GM12864 (cell line): ENCODE results near the gene ADAMTS16.

ENCODE experiments used
- DNase-seq: peaks from one replicate; pipeline ENCODE4 v3.0.0-alpha.2; 2011; ENCODE audit warnings: low read depth
- H3K4me3 ChIP-seq: 2 replicates; pipeline ENCODE4 v1.5.1; 2011; ENCODE audit warnings: mild to moderate bottlenecking, low read depth, low read length, control low read depth
- CTCF ChIP-seq: IDR thresholded peaks from 2 replicates; pipeline ENCODE4 v1.5.1; 2011; ENCODE audit warnings: low read depth, mild to moderate bottlenecking, moderate library complexity, low read length, control low read depth, inconsistent platforms; ENCODE audit errors: missing control alignments

Gene ADAMTS16

GRCh38 chr5:5331848-5332247, 191.7 kb downstream of the ADAMTS16 start:
- H3K4me3 ChIP-seq = no peak overlapping the region
- DNase-seq = no peak
- no peak for TF ChIP-seq CTCF

DNA sequence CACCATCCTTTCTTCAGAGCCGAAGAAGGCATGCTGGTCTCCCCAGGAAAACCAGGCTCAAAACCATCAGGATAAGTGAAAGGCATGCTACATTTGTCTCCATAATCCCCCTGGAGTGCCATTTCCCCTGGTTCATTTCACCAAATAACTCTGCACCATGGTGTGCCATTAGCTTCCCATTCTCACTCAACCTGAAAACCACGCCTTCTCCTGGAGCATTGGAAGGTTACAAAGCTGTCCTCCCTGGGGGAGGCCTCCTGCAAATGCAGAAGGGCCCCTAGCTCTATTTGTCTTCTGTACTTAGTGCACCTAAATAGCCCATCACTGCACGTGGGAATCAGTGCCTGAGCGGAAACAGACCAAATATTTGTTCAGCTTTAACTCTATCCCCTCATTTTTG, 192.2 kb downstream of the ADAMTS16 start:
- H3K4me3 ChIP-seq = no peak overlapping the region
- DNase-seq = no peak
- TF ChIP-seq CTCF = no peak

DNA sequence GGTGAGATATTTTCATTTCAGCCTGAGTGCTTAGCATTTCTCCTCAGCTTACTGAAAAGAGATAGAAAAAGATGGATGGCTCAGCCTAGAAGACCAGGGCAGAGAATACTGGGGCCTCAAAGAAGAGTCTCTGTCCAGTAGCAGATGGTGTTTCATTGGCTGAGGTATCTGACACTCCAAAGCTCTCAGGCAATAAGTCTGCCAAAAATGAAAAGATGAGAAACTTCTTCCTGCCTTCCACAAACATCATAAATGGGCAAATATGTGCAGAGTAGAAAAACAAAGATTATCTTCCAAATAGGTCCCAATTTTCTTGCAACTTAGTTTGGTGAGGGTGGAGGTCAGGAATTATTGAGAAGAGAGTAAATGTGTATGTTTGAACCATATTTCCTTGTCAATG, 195.0 kb downstream of the ADAMTS16 start:
- no peak for DNase-seq
- no peak for TF ChIP-seq CTCF
- H3K4me3 ChIP-seq = no peak overlapping the region

DNA sequence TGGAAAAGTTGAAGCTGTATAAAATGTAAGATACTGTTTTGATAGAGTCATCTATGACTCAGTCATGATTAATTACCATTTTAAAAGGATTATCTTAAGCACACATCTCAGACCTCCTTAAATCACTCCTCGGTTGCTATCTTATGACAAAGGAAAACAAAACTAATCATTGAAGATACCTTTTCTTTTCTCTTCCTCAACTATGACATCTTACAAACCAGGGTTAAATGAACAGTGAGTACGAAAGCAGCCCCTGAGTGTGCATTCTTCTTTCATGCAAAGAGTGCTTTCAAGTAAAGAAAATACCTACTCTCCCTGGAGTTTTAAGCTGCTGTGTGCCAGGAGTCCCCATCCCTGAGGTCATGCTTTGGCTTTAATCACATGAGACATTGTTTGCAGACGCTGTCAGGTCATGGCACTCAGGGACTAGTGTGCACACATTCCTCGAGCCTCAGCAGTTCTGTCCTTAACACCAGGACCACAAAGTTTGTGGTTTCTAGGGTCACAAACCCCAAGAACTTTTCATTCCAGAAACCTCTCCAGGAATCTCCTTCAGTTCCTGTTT, 195.7 kb downstream of the ADAMTS16 start:
- no peak for TF ChIP-seq CTCF
- H3K4me3 ChIP-seq = no peak overlapping the region
- DNase-seq = no peak

DNA sequence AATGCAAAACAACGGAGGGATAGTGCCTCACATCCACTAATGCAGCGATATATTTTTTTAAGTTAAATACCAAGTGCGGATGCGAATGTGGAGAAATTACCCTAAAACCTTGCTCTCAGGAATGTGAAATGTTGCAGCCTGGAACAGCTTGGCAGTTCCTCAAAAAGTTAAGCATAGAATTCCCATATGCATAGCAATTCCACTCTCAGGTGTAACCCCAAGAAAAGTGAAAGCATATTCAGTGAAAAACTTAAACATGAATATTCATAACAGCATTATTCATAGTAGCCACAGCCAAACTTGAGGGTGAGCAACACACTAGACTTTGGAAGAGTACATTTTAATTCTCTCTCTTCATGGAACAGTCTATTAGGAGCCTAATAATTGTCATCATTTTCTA, 199.1 kb downstream of the ADAMTS16 start:
- no peak overlapping the region for H3K4me3 ChIP-seq
- no peak for TF ChIP-seq CTCF
- DNase-seq = no peak

DNA sequence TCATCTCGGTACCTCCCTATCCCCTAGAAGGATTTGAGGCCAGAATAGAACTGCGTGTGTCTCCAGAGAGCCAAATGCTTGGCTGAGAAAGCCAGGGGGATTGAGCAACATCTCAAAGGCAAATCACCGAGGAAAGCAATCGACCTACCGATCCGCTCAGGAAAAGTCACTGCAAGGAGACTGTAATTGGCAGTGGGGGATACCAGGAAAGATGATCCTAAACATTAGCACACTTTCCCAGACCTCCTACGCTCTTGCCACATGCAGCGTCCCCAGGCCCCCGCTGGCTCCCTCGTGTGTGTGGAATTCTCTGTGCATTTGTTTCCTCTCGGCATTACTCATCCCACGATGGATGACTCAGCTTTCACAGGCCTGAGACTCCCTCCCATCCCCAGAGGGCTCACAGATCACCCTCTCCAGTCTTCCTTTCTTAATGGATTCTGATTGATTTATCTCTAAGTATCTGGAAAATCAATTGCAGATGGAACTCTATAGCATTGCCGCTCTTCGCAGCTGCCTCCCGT, 200.1 kb downstream of the ADAMTS16 start:
- no peak for DNase-seq
- H3K4me3 ChIP-seq = no peak overlapping the region
- TF ChIP-seq CTCF = no peak
